ENCODE data around the gene WDR7.

DNA sequence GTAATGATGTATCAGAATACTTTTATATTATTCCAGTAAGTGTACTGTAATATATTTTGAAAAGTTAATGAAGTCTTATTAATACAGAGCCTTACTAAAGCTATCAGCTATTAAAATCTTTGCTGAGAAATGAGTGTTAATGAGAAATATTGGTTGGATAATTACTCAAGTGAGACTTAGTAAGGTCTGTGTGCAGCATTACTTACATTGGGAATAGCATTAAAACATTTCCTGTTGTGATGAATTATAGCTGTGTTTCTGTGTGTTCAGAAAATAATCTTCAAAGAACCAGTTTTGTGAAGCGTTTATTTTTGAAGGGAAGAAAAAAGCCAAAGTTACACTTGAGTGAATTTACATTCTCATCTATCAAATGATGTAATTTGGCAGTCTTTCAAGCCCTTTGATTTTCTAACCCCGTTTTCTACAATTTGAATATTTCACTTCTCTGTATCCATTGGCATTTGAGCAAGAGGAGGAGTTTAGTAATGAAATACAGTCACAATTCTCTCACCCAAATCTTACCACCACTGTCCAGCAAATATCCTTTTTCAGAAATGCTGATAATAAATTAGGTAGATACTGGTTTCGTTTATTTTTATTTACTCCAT, 372.2 kb downstream of the WDR7 start:
- TF ChIP-seq, protein P1, sequence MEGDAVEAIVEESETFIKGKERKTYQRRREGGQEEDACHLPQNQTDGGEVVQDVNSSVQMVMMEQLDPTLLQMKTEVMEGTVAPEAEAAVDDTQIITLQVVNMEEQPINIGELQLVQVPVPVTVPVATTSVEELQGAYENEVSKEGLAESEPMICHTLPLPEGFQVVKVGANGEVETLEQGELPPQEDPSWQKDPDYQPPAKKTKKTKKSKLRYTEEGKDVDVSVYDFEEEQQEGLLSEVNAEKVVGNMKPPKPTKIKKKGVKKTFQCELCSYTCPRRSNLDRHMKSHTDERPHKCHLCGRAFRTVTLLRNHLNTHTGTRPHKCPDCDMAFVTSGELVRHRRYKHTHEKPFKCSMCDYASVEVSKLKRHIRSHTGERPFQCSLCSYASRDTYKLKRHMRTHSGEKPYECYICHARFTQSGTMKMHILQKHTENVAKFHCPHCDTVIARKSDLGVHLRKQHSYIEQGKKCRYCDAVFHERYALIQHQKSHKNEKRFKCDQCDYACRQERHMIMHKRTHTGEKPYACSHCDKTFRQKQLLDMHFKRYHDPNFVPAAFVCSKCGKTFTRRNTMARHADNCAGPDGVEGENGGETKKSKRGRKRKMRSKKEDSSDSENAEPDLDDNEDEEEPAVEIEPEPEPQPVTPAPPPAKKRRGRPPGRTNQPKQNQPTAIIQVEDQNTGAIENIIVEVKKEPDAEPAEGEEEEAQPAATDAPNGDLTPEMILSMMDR (IDR thresholded peaks at IDR 0.05): no peak
- no peak for TF ChIP-seq POLR2A (IDR thresholded peaks at IDR 0.05)
